A673 (cell line): Measurements from ENCODE around the gene CFL2. TPM values are rescaled to one million over a fixed set of nuclear protein-coding genes. Genes with fewer than 3 reads are reported as not detected.

Experiments
- BruUV-seq: library from RNA; stranded (reverse); fragments of 400-500 nt; replicated peaks from 2 replicates; lab custom pipeline; 2021; lab: Mats Ljungman, UMichigan
- CTCF ChIA-PET: fragments of 300-600 bp; sonication (Branson Sonifier 250); formaldehyde crosslinking; loops from one replicate; lab custom pipeline; 2022; ENCODE audit warnings: antibody characterized with exemption; lab: Charles Lee
- POLR2A ChIA-PET: fragments of 300-600 bp; sonication (Branson Sonifier 250); formaldehyde crosslinking; loops from one replicate; lab custom pipeline; 2022; ENCODE audit warnings: antibody characterized with exemption; ENCODE audit not compliant: low non-redundant PET; lab: Charles Lee
- DNase-seq: peaks from one replicate; pipeline ENCODE4 v3.0.0-alpha.2; 2015; ENCODE audit warnings: low spot score
- H3K27ac ChIP-seq: fragments of 200-600 bp; sonication (generic); 2 replicates; pipeline ENCODE4 v1.5.1; 2016; ENCODE audit warnings: mixed run types, low read depth, mild to moderate bottlenecking, mixed read lengths, antibody characterized with exemption, low read length; ENCODE audit not compliant: poor library complexity, severe bottlenecking
- H3K27me3 ChIP-seq: fragments of 200-600 bp; sonication (generic); replicated peaks from 2 replicates; pipeline ENCODE4 v1.6.1; 2017; ENCODE audit warnings: mixed run types, low read depth, mild to moderate bottlenecking, mixed read lengths, antibody characterized with exemption, low read length; ENCODE audit not compliant: insufficient read depth, poor library complexity
- H3K36me3 ChIP-seq: fragments of 200-600 bp; sonication (generic); 2 replicates; pipeline ENCODE4 v1.6.1; 2016; ENCODE audit warnings: mixed run types, mild to moderate bottlenecking, mixed read lengths, antibody characterized with exemption, low read length; ENCODE audit not compliant: insufficient read depth, poor library complexity, severe bottlenecking
- H3K4me1 ChIP-seq: fragments of 200-600 bp; sonication (generic); 2 replicates; pipeline ENCODE4 v1.6.1; 2017; ENCODE audit warnings: mixed run types, mild to moderate bottlenecking, mixed read lengths, antibody characterized with exemption, low read length; ENCODE audit not compliant: insufficient read depth, poor library complexity, severe bottlenecking
- H3K4me3 ChIP-seq: fragments of 200-600 bp; sonication (generic); 2 replicates; pipeline ENCODE4 v1.5.1; 2016; ENCODE audit warnings: low read depth, mixed run types, mild to moderate bottlenecking, mixed read lengths, low read length; ENCODE audit not compliant: poor library complexity, severe bottlenecking
- H3K9me3 ChIP-seq: fragments of 200-600 bp; sonication (generic); 2 replicates; pipeline ENCODE4 v1.6.1; 2016; ENCODE audit warnings: mixed run types, low read depth, mild to moderate bottlenecking, mixed read lengths, antibody characterized with exemption, low read length; ENCODE audit not compliant: poor library complexity, severe bottlenecking
- CTCF ChIP-seq: fragments of 300-800, 200-600 bp; sonication (generic); conservative IDR thresholded peaks from 2 replicates; pipeline ENCODE4 v1.5.1; 2017; ENCODE audit warnings: low read depth, mild to moderate bottlenecking, antibody characterized with exemption, low read length, moderate library complexity, mixed read lengths
- EZH2 ChIP-seq: fragments of 200-600 bp; sonication (generic); IDR thresholded peaks from 2 replicates; pipeline ENCODE4 v1.6.1; 2017; ENCODE audit warnings: borderline replicate concordance, low read depth, mild to moderate bottlenecking, mixed read lengths, antibody characterized with exemption, low read length; ENCODE audit not compliant: poor library complexity, severe bottlenecking
- intact Hi-C: fragments of 100-400 bp; cut with micrococcal nuclease; formaldehyde crosslinking; loops from one replicate; pipeline ENCODE4 v1.10.0; 2022; ENCODE audit not compliant: unreplicated experiment
- total RNA-seq: library from RNA; stranded (reverse); gene quantifications from 2 replicates; pipeline ENCODE4 v1.2.3, GENCODE V29; 2021

CFL2 gene
- total RNA-seq, 1 experiment from 2014 or later = 89.4 TPM

GRCh38 chr14:34733245-34733644 lies 18.9 kb upstream of the CFL2 start:
- Histone ChIP-seq H3K27ac (no peak overlapping the region), H3K4me3 (no peak overlapping the region), H3K36me3 (no peaks in the 10 kb centered on the region), H3K9me3 (no peaks in the 10 kb centered on the region), H3K4me1 (no peaks in the 10 kb centered on the region), H3K27me3 (no peaks in the 10 kb centered on the region)
- POLR2A ChIA-PET = no interaction called here
- BruUV-seq = no TSS peak
- CTCF ChIA-PET = interaction anchor here (0.6 to 1.5 kb wide), 2 partner anchors 11 to 12 kb away, joined by 8 to 11 read pairs; no protein-coding TSS in a partner anchor
- intact Hi-C loops = no loop called here
- DNase-seq = no peak
- no peak for TF ChIP-seq EZH2
- TF ChIP-seq CTCF = no peak

- POLR2A ChIA-PET = no interaction called here
These were observed 18.4 kb upstream of the CFL2 start for GRCh38 chr14:34732802-34733201.

GRCh38 chr14:34723867-34724266 lies 9.5 kb upstream of the CFL2 start:
- no peak for DNase-seq
- intact Hi-C loops = loop anchor here (2.0 kb wide), 1 partner anchor 51 kb away; no protein-coding TSS in a partner anchor
- H3K4me1 ChIP-seq = no peaks in the 10 kb centered on the region
- POLR2A ChIA-PET = no interaction called here
- H3K36me3 ChIP-seq = no peaks in the 10 kb centered on the region
- TF ChIP-seq EZH2 (no peak), CTCF (no peak)
- H3K9me3 ChIP-seq = no peaks in the 10 kb centered on the region
- no TSS peak for BruUV-seq
- no peaks in the 10 kb centered on the region for H3K27me3 ChIP-seq
- H3K4me3 ChIP-seq = no peak overlapping the region
- no peak overlapping the region for H3K27ac ChIP-seq
- CTCF ChIA-PET = no interaction called here

More at GRCh38 chr14:34732802-34733201, 18.4 kb upstream of the CFL2 start:
- CTCF ChIA-PET = interaction anchor here (0.6 to 1.5 kb wide), 2 partner anchors 10 to 12 kb away, joined by 8 to 11 read pairs; no protein-coding TSS in a partner anchor
- Histone ChIP-seq H3K36me3 (no peaks in the 10 kb centered on the region), H3K4me1 (no peaks in the 10 kb centered on the region), H3K4me3 (no peak overlapping the region), H3K27ac (no peak overlapping the region), H3K9me3 (no peaks in the 10 kb centered on the region), H3K27me3 (no peaks in the 10 kb centered on the region)
- no TSS peak for BruUV-seq
- TF ChIP-seq EZH2 = no peak
- TF ChIP-seq CTCF = no peak
- intact Hi-C loops = no loop called here
- no peak for DNase-seq
